GM12878 (cell line): ENCODE results near the gene TTLL12. TPM values are rescaled to one million over a fixed set of nuclear protein-coding genes. Genes with fewer than 3 reads are reported as not detected.

Experiments
- ATAC-seq: fragments of 200-7000 bp; cut with Tn5 transposase; 3 replicates; pipeline ENCODE4 v1.9.1; 2020; ENCODE audit warnings: mild to moderate bottlenecking, moderate library complexity
- BruUV-seq: library from RNA; stranded (reverse); fragments of 400-500 nt; replicated peaks from 2 replicates; lab custom pipeline; 2021; lab: Mats Ljungman, UMichigan
- CTCF ChIA-PET: fragments of 300-600 bp; sonication (Branson Sonifier 250); formaldehyde crosslinking; extraction: SDS; loops from one replicate; lab custom pipeline; 2021; ENCODE audit warnings: inconsistent platforms; lab: Yijun Ruan, JAX
- POLR2A ChIA-PET: fragments of 350-600 bp; formaldehyde crosslinking; extraction: SDS; loops from one replicate; lab custom pipeline; 2021; ENCODE audit warnings: inconsistent platforms; lab: Charles Lee
- RAD21 ChIA-PET: fragments of 300-600 bp; sonication (Branson Sonifier 250); formaldehyde crosslinking; loops from one replicate; lab custom pipeline; 2023; ENCODE audit warnings: antibody characterized with exemption; ENCODE audit not compliant: unreplicated experiment; lab: Charles Lee
- SMC1A ChIA-PET: fragments of 300-600 bp; sonication (Branson Sonifier 250); formaldehyde crosslinking; loops from one replicate; lab custom pipeline; 2023; ENCODE audit not compliant: unreplicated experiment, uncharacterized antibody; lab: Charles Lee
- DNase-seq: peaks from one replicate; pipeline ENCODE4 v3.0.0-alpha.2; 2011; ENCODE audit warnings: low read depth, low spot score
- FAIRE-seq: peaks from 3 replicates; lab custom pipeline; 2011; peaks lifted over from hg19 to GRCh38; lab: Jason Lieb, UNC
- H2AFZ ChIP-seq: 2 replicates; pipeline ENCODE4 v1.6.0; 2011; ENCODE audit warnings: low read depth, low read length, control low read depth; ENCODE audit not compliant: control insufficient read depth
- H3K27ac ChIP-seq: 2 replicates; pipeline ENCODE4 v1.5.1; 2011; ENCODE audit warnings: control low read depth; ENCODE audit not compliant: control insufficient read depth, insufficient read depth
- H3K27me3 ChIP-seq, 2 experiments: replicated peaks in 1 of 2; 2 replicates each; pipeline versions ENCODE4 v1.6.0 to v1.6.1; 2011; ENCODE audit warnings: low read length in 1 of 2; ENCODE audit not compliant: control insufficient read depth in 2 of 2, insufficient read depth in 2 of 2
- H3K36me3 ChIP-seq, 2 experiments: 2 replicates each; pipeline ENCODE4 v1.5.1; 2011; ENCODE audit warnings: low read length in 1 of 2; ENCODE audit not compliant: control insufficient read depth in 2 of 2, insufficient read depth in 2 of 2
- H3K4me1 ChIP-seq: 2 replicates; pipeline ENCODE4 v1.6.1; 2011; ENCODE audit warnings: mild to moderate bottlenecking, low read length, moderate library complexity, mixed read lengths; ENCODE audit not compliant: control insufficient read depth, insufficient read depth
- H3K4me2 ChIP-seq: 2 replicates; pipeline ENCODE4 v1.6.0; 2011; ENCODE audit warnings: control low read depth; ENCODE audit not compliant: control insufficient read depth, insufficient read depth
- H3K4me3 ChIP-seq: fragments of 200-600 bp; sonication (generic); 2 replicates; pipeline ENCODE4 v1.5.1; 2016
- H3K79me2 ChIP-seq: 2 replicates; pipeline ENCODE4 v1.6.0; 2011; ENCODE audit warnings: low read length; ENCODE audit not compliant: control insufficient read depth, insufficient read depth
- H3K9ac ChIP-seq: 2 replicates; pipeline ENCODE4 v1.8.0; 2011; ENCODE audit warnings: low read length, control low read depth, mixed read lengths; ENCODE audit not compliant: control insufficient read depth, insufficient read depth
- H3K9me3 ChIP-seq: replicated peaks from 3 replicates; pipeline ENCODE4 v1.5.1; 2011; ENCODE audit warnings: mild to moderate bottlenecking, low read length; ENCODE audit not compliant: control insufficient read depth, insufficient read depth
- H4K20me1 ChIP-seq: 2 replicates; pipeline ENCODE4 v1.6.0; 2011; ENCODE audit not compliant: control insufficient read depth, insufficient read depth
- CREB1 ChIP-seq: IDR thresholded peaks from 2 replicates; pipeline ENCODE4 v1.6.1; 2012; ENCODE audit warnings: low read depth, mild to moderate bottlenecking, inconsistent platforms
- FOS ChIP-seq: IDR thresholded peaks from 3 replicates; pipeline ENCODE4 v1.6.1; 2011; ENCODE audit warnings: borderline replicate concordance; ENCODE audit not compliant: insufficient read length; ENCODE audit errors: extremely low read depth
- HDAC6 ChIP-seq: fragments of 200-600 bp; sonication (generic); IDR thresholded peaks from one replicate; pipeline ENCODE4 v1.8.0; 2017; ENCODE audit warnings: antibody characterized with exemption; ENCODE audit not compliant: unreplicated experiment
- JUND ChIP-seq: IDR thresholded peaks from 2 replicates; pipeline ENCODE4 v1.6.1; 2012; ENCODE audit warnings: low read depth, mild to moderate bottlenecking, low read length, improper control_type of control experiment, moderate library complexity
- RB1 ChIP-seq: fragments of 450-650 bp; formaldehyde crosslinking; IDR thresholded peaks from 2 replicates; pipeline ENCODE4 v1.6.1; 2017; ENCODE audit warnings: mild to moderate bottlenecking, borderline replicate concordance
- SMARCA5 ChIP-seq: fragments of 450-650 bp; IDR thresholded peaks from 2 replicates; pipeline ENCODE4 v1.6.1; 2017; ENCODE audit warnings: mild to moderate bottlenecking
- SRF ChIP-seq, 2 experiments: IDR thresholded peaks; 2 replicates each; pipeline ENCODE4 v1.6.1; 2011; ENCODE audit warnings: low read depth in 2 of 2, low read length in 2 of 2, mild to moderate bottlenecking in 1 of 2, moderate library complexity in 1 of 2
- ZNF384 ChIP-seq: IDR thresholded peaks from 2 replicates; pipeline ENCODE4 v1.6.1; 2012; ENCODE audit warnings: low read depth, mild to moderate bottlenecking, low read length, improper control_type of control experiment, borderline replicate concordance
- ZNF622 ChIP-seq: fragments of 450-650 bp; IDR thresholded peaks from 2 replicates; pipeline ENCODE4 v1.6.1; 2017; ENCODE audit warnings: mild to moderate bottlenecking, inconsistent platforms
- WGBS: methylation state at CpG from one replicate; pipeline ENCODE4 v1.1.6; 2016; ENCODE audit warnings: low lambda C conversion rate; ENCODE audit not compliant: insufficient replicate concordance, insufficient coverage; ENCODE audit errors: missing lambda C conversion rate; 5-methylcytosine and 5-hydroxymethylcytosine counted together
- in situ Hi-C: fragments of 300-500 bp; cut with MboI; formaldehyde crosslinking; loops from 9 replicates; pipeline ENCODE4 v1.14.3; 2018; ENCODE audit warnings: mixed read lengths
- intact Hi-C: fragments of 100-400 bp; cut with micrococcal nuclease; formaldehyde crosslinking; loops from one replicate; pipeline ENCODE4 v1.14.2; 2022; ENCODE audit not compliant: unreplicated experiment
- polyA plus RNA-seq, 11 experiments: library from polyadenylated mRNA; depleted of rRNA in 4 of 11; unstranded in 6 of 11; stranded (reverse) in 5 of 11; fragments of >200 nt; fragmentation: Nextera tagmentation in 4 of 11; fragmentation: Illumina TruSeq in 1 of 11; extraction: Ambion mirVana in 4 of 11; extraction: Trizol in 1 of 11; gene quantifications; 1 replicate in 1 of 11; 2 replicates in 10 of 11; pipeline versions ENCODE4 v1.2.1 to v1.2.3, GENCODE V29; 2011 to 2016; ENCODE audit warnings: inconsistent platforms in 2 of 11, missing spikeins in 2 of 11, low read depth in 1 of 11
- total RNA-seq, 4 experiments: library from RNA; depleted of rRNA in 3 of 4; stranded (reverse); fragments of >200 nt in 3 of 4; fragmentation: Illumina TruSeq in 1 of 4; extraction: Trizol in 1 of 4; gene quantifications; 2 replicates each; pipeline versions ENCODE4 v1.2.1 to v1.2.3, GENCODE V29; 2013 to 2021
- TF ChIP-seq, protein P1 (sequence below): fragments of 450-650 bp; IDR thresholded peaks from 2 replicates; pipeline ENCODE4 v1.6.1; 2018; ENCODE audit warnings: borderline replicate concordance, mild to moderate bottlenecking; ENCODE audit not compliant: partially characterized antibody
- TF ChIP-seq, protein P2 (sequence below): fragments of 450-650 bp; IDR thresholded peaks from 2 replicates; pipeline ENCODE4 v1.6.1; 2017; ENCODE audit warnings: antibody characterized with exemption, mild to moderate bottlenecking, moderate library complexity
- TF ChIP-seq, protein P3 (sequence below): IDR thresholded peaks from 2 replicates; pipeline ENCODE4 v1.6.1; 2011; ENCODE audit warnings: borderline replicate concordance, low read depth, mild to moderate bottlenecking, moderate library complexity, low read length; ENCODE audit not compliant: insufficient read depth, poor library complexity, severe bottlenecking

TTLL12 gene
- total and polyA plus RNA-seq, 10 of the 15 experiments (the other 5 are each of a cell fraction or from before 2014, with no cell fraction given): 1.00 to 89.8 (median 38.5) TPM

DNA sequence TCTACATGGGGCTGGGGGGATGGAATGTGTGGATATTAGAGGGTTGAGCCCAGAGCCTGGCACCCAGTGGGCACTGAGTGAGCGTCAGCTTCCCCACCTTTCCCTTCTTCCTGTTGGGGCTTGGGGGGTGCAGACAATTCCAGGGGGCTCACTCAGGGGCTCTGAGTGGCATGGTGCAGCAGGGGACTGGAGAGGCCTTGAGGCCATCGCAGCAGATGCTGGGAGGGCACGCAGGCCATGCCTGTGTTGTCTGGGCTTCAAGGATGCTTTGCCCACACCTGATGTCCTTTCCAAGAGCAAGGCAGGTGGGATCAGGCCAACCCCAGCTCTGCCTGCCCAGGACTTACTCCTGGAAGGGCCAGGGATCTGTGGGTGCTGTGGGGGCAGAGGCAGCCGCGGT lies 11.2 kb upstream of the TTLL12 start:
- no TSS peak for BruUV-seq
- FAIRE-seq (no peak), ATAC-seq (no peak), DNase-seq (no peak)
- in situ Hi-C loops (no loop called here), intact Hi-C loops (no loop called here)
- no peak overlapping the region for H3K27ac ChIP-seq
- no peaks in the 10 kb centered on the region for H3K79me2 ChIP-seq
- H2AFZ ChIP-seq: no peak overlapping the region
- no peak overlapping the region for H3K4me3 ChIP-seq
- no peak overlapping the region for H3K4me2 ChIP-seq
- WGBS: 58% methylated on average over 5 of the region's 5 CpGs
- TF ChIP-seq ZNF384 (no peak), CREB1 (no peak), JUND (no peak), RB1 (no peak), SRF (IDR thresholded peaks at IDR 0.05; ENCODE audit: low read depth in 2 of 2, low read length in 2 of 2) (no peak), HDAC6 (no peak), FOS (no peak), ZNF622 (no peak), SMARCA5 (no peak)
- TF ChIP-seq, protein P1, sequence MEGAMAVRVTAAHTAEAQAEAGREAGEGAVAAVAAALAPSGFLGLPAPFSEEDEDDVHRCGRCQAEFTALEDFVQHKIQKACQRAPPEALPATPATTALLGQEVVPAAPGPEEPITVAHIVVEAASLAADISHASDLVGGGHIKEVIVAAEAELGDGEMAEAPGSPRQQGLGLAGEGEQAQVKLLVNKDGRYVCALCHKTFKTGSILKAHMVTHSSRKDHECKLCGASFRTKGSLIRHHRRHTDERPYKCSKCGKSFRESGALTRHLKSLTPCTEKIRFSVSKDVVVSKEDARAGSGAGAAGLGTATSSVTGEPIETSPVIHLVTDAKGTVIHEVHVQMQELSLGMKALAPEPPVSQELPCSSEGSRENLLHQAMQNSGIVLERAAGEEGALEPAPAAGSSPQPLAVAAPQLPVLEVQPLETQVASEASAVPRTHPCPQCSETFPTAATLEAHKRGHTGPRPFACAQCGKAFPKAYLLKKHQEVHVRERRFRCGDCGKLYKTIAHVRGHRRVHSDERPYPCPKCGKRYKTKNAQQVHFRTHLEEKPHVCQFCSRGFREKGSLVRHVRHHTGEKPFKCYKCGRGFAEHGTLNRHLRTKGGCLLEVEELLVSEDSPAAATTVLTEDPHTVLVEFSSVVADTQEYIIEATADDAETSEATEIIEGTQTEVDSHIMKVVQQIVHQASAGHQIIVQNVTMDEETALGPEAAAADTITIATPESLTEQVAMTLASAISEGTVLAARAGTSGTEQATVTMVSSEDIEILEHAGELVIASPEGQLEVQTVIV: no peak
- TF ChIP-seq, protein P2, sequence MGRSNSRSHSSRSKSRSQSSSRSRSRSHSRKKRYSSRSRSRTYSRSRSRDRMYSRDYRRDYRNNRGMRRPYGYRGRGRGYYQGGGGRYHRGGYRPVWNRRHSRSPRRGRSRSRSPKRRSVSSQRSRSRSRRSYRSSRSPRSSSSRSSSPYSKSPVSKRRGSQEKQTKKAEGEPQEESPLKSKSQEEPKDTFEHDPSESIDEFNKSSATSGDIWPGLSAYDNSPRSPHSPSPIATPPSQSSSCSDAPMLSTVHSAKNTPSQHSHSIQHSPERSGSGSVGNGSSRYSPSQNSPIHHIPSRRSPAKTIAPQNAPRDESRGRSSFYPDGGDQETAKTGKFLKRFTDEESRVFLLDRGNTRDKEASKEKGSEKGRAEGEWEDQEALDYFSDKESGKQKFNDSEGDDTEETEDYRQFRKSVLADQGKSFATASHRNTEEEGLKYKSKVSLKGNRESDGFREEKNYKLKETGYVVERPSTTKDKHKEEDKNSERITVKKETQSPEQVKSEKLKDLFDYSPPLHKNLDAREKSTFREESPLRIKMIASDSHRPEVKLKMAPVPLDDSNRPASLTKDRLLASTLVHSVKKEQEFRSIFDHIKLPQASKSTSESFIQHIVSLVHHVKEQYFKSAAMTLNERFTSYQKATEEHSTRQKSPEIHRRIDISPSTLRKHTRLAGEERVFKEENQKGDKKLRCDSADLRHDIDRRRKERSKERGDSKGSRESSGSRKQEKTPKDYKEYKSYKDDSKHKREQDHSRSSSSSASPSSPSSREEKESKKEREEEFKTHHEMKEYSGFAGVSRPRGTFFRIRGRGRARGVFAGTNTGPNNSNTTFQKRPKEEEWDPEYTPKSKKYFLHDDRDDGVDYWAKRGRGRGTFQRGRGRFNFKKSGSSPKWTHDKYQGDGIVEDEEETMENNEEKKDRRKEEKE: no peak
- TF ChIP-seq, protein P3, sequence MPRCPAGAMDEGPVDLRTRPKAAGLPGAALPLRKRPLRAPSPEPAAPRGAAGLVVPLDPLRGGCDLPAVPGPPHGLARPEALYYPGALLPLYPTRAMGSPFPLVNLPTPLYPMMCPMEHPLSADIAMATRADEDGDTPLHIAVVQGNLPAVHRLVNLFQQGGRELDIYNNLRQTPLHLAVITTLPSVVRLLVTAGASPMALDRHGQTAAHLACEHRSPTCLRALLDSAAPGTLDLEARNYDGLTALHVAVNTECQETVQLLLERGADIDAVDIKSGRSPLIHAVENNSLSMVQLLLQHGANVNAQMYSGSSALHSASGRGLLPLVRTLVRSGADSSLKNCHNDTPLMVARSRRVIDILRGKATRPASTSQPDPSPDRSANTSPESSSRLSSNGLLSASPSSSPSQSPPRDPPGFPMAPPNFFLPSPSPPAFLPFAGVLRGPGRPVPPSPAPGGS: no peak
- no peaks in the 10 kb centered on the region for H3K4me1 ChIP-seq
- no peaks in the 10 kb centered on the region for H4K20me1 ChIP-seq
- ChIA-PET SMC1A (no interaction called here), RAD21 (no interaction called here), POLR2A (no interaction called here), CTCF (interaction anchor here (0.7 kb wide), 1 partner anchor 10 kb away, joined by 3 read pairs; no protein-coding TSS in a partner anchor)
- H3K9ac ChIP-seq: no peak overlapping the region
- H3K36me3 ChIP-seq: no peaks in the 10 kb centered on the region
- peaks cover 0 to 2% of the 10 kb centered on the region in 2 experiments; a peak in 2 of 4 replicates for H3K27me3 ChIP-seq
- H3K9me3 ChIP-seq: no peaks in the 10 kb centered on the region
